HEK293 (cell line): Measurements from ENCODE around the gene FGR.

Experiments
- ATF2 ChIP-seq: fragments of 450-650 bp; formaldehyde crosslinking; IDR thresholded peaks from 2 replicates; pipeline ENCODE4 v1.5.1; 2016; ENCODE audit warnings: missing biosample characterization, missing genetic modification characterization, low read depth
- CTCF ChIP-seq: fragments of 450-650 bp; formaldehyde crosslinking; IDR thresholded peaks from 2 replicates; pipeline ENCODE4 v1.5.1; 2016; ENCODE audit warnings: missing biosample characterization, missing genetic modification characterization
- INSM2 ChIP-seq: fragments of 450-650 bp; formaldehyde crosslinking; IDR thresholded peaks from 2 replicates; pipeline ENCODE4 v1.5.1; 2016; ENCODE audit warnings: missing biosample characterization, missing genetic modification characterization
- MYNN ChIP-seq: fragments of 450-650 bp; formaldehyde crosslinking; IDR thresholded peaks from 2 replicates; pipeline ENCODE4 v1.5.1; 2016; ENCODE audit warnings: missing biosample characterization, missing genetic modification characterization, borderline replicate concordance
- TSHZ1 ChIP-seq: fragments of 450-650 bp; formaldehyde crosslinking; IDR thresholded peaks from 2 replicates; pipeline ENCODE4 v1.5.1; 2016; ENCODE audit warnings: missing biosample characterization, missing genetic modification characterization, borderline replicate concordance
- ZEB2 ChIP-seq: fragments of 450-650 bp; formaldehyde crosslinking; IDR thresholded peaks from 2 replicates; pipeline ENCODE4 v1.5.1; 2016; ENCODE audit warnings: missing biosample characterization, missing genetic modification characterization
- ZSCAN16 ChIP-seq: fragments of 450-650 bp; formaldehyde crosslinking; IDR thresholded peaks from 2 replicates; pipeline ENCODE4 v1.5.1; 2016; ENCODE audit warnings: missing biosample characterization, missing genetic modification characterization
- ZSCAN18 ChIP-seq: fragments of 450-650 bp; formaldehyde crosslinking; IDR thresholded peaks from 2 replicates; pipeline ENCODE4 v1.5.1; 2016; ENCODE audit warnings: missing biosample characterization, missing genetic modification characterization

- no peak for TF ChIP-seq CTCF
- no peak for TF ChIP-seq ZEB2
- no peak for TF ChIP-seq INSM2 (tag by site-specific recombination)
- no peak for TF ChIP-seq ZSCAN18 (tag by site-specific recombination)
- no peak for TF ChIP-seq TSHZ1
- TF ChIP-seq ZSCAN16 = no peak
- TF ChIP-seq ATF2 = no peak
- no peak for TF ChIP-seq MYNN
Measured at GRCh38 chr1:27589841-27590426, 45.1 kb downstream of the FGR start.
